Mesenchymal stem cell (in vitro differentiated cells and primary cell): ENCODE measurements around the gene ALG14.

ENCODE experiments used
- DNase-seq: peaks from one replicate; pipeline ENCODE4 v3.0.0-alpha.2; 2013
- H2AFZ ChIP-seq: one replicate; pipeline ENCODE4 v1.6.1; 2013; ENCODE audit warnings: low read depth, mild to moderate bottlenecking, control low read depth, inconsistent platforms, low read length, moderate library complexity
- H2AK5ac ChIP-seq: 2 replicates; pipeline ENCODE4 v1.6.1; 2013; ENCODE audit warnings: low read length, moderate library complexity, mild to moderate bottlenecking, inconsistent platforms; ENCODE audit not compliant: severe bottlenecking
- H2BK120ac ChIP-seq: one replicate; pipeline ENCODE4 v1.6.1; 2013; ENCODE audit warnings: low read depth, mild to moderate bottlenecking, inconsistent platforms, low read length, moderate library complexity
- H2BK12ac ChIP-seq, 2 experiments: one replicate each; pipeline ENCODE4 v1.6.1; 2013; ENCODE audit warnings: inconsistent platforms in 2 of 2, low read length in 2 of 2, mild to moderate bottlenecking in 2 of 2, moderate library complexity in 2 of 2, control low read depth in 1 of 2
- H2BK15ac ChIP-seq: one replicate; pipeline ENCODE4 v1.6.1; 2013; ENCODE audit warnings: mild to moderate bottlenecking, low read depth, inconsistent platforms; ENCODE audit not compliant: poor library complexity, severe bottlenecking
- H2BK5ac ChIP-seq: 2 replicates; pipeline ENCODE4 v1.6.1; 2013; ENCODE audit warnings: low read depth, mild to moderate bottlenecking, low read length, control low read depth, inconsistent platforms; ENCODE audit not compliant: poor library complexity, severe bottlenecking
- H3K14ac ChIP-seq, 2 experiments: one replicate each; pipeline ENCODE4 v1.6.1; 2013; ENCODE audit warnings: inconsistent platforms in 2 of 2, low read length in 2 of 2, control low read depth in 1 of 2, mild to moderate bottlenecking in 1 of 2, moderate library complexity in 1 of 2
- H3K18ac ChIP-seq, 2 experiments: one replicate each; pipeline ENCODE4 v1.6.1; 2013; ENCODE audit warnings: inconsistent platforms in 2 of 2, low read length in 2 of 2, control low read depth in 1 of 2, low read depth in 1 of 2, mild to moderate bottlenecking in 1 of 2
- H3K23ac ChIP-seq, 2 experiments: one replicate each; pipeline ENCODE4 v1.6.1; 2013; ENCODE audit warnings: inconsistent platforms in 2 of 2, low read length in 2 of 2, mild to moderate bottlenecking in 2 of 2, moderate library complexity in 2 of 2, control low read depth in 1 of 2
- H3K27ac ChIP-seq: 2 replicates; pipeline ENCODE4 v1.5.1; 2013; ENCODE audit warnings: mild to moderate bottlenecking, moderate library complexity, low read length, control low read depth, inconsistent platforms; ENCODE audit not compliant: poor library complexity, severe bottlenecking
- H3K27me3 ChIP-seq, 2 experiments: 2 replicates each; pipeline versions ENCODE4 v1.6.1 to v1.7.0; 2013; ENCODE audit warnings: low read length in 2 of 2, mild to moderate bottlenecking in 2 of 2, moderate library complexity in 2 of 2, control low read depth in 1 of 2, inconsistent platforms in 1 of 2; ENCODE audit not compliant: control insufficient read depth in 1 of 2, insufficient read depth in 1 of 2
- H3K36me3 ChIP-seq, 2 experiments: 2 replicates each; pipeline versions ENCODE4 v1.6.1 to v1.7.0; 2013; ENCODE audit warnings: low read length in 2 of 2, control low read depth in 1 of 2, inconsistent platforms in 1 of 2, low read depth in 1 of 2, mild to moderate bottlenecking in 1 of 2; ENCODE audit not compliant: insufficient read depth in 2 of 2, control insufficient read depth in 1 of 2
- H3K4ac ChIP-seq, 2 experiments: one replicate each; pipeline ENCODE4 v1.6.1; 2013; ENCODE audit warnings: inconsistent platforms in 2 of 2, low read length in 2 of 2, mild to moderate bottlenecking in 2 of 2, moderate library complexity in 2 of 2, control low read depth in 1 of 2, low read depth in 1 of 2
- H3K4me1 ChIP-seq: 2 replicates; pipeline ENCODE4 v1.6.1; 2013; ENCODE audit warnings: low read depth, low read length, control low read depth; ENCODE audit not compliant: control insufficient read depth, insufficient read depth
- H3K4me2 ChIP-seq: 2 replicates; pipeline ENCODE4 v1.6.1; 2013; ENCODE audit warnings: low read length, mild to moderate bottlenecking, inconsistent platforms; ENCODE audit not compliant: poor library complexity, severe bottlenecking
- H3K4me3 ChIP-seq, 2 experiments: 2 replicates each; pipeline versions ENCODE4 v1.5.1 to v1.7.0; 2013; ENCODE audit warnings: low read length in 2 of 2, mild to moderate bottlenecking in 2 of 2, control low read depth in 1 of 2, low read depth in 1 of 2; ENCODE audit not compliant: insufficient read depth in 1 of 2
- H3K79me1 ChIP-seq: replicated peaks from 2 replicates; pipeline ENCODE4 v1.6.1; 2013; ENCODE audit warnings: mild to moderate bottlenecking, control low read depth, low read length, inconsistent platforms; ENCODE audit not compliant: poor library complexity, severe bottlenecking
- H3K9ac ChIP-seq: 2 replicates; pipeline ENCODE4 v1.7.0; 2013; ENCODE audit warnings: mild to moderate bottlenecking, low read length, moderate library complexity
- H3K9me3 ChIP-seq: 2 replicates; pipeline ENCODE4 v1.7.0; 2013; ENCODE audit warnings: mild to moderate bottlenecking, low read length; ENCODE audit not compliant: control insufficient read depth
- H4K8ac ChIP-seq: one replicate; pipeline ENCODE4 v1.6.1; 2013; ENCODE audit warnings: inconsistent platforms, mild to moderate bottlenecking, low read length, moderate library complexity
- H4K91ac ChIP-seq: one replicate; pipeline ENCODE4 v1.6.1; 2013; ENCODE audit warnings: mild to moderate bottlenecking, low read length, inconsistent platforms
- WGBS: methylation state at CpG from one replicate; pipeline ENCODE4 v1.1.7; 2013; ENCODE audit warnings: mixed read lengths; 5-methylcytosine and 5-hydroxymethylcytosine counted together

ALG14 gene

GRCh38 chr1:94925561-94926125 is 147.1 kb downstream of the ALG14 start:
- Histone ChIP-seq H2AFZ (no peak overlapping the region), H2BK120ac (peak overlapping the region; percentile 92), H2AK5ac (peak overlapping the region; percentile 23), H3K27me3 (no peaks in the 10 kb centered on the region), H3K4me3 (peak overlapping the region; percentile 83 to 90), H3K23ac (no peak overlapping the region), H3K9ac (peak overlapping the region; percentile 98), H4K91ac (peak overlapping the region; percentile 94), H3K14ac (peak overlapping the region in 1 of 2 experiments; percentile 68), H2BK15ac (no peak overlapping the region), H3K4ac (peak overlapping the region in 1 of 2 experiments; percentile 94), H3K36me3 (peaks cover 0 to 3% of the 10 kb centered on the region in 2 experiments), H3K79me1 (peaks cover 13% of the 10 kb centered on the region), H3K4me1 (peaks cover 24% of the 10 kb centered on the region), H3K9me3 (no peaks in the 10 kb centered on the region), H3K4me2 (peak overlapping the region; percentile 77), H2BK12ac (no peak overlapping the region), H3K18ac (peak overlapping the region; percentile 91 to 99), H4K8ac (peak overlapping the region; percentile 90), H2BK5ac (peak overlapping the region; percentile 99), H3K27ac (peak overlapping the region; percentile 95)
- 0% methylated on average over 22 of the region's 23 CpGs for WGBS
- peak; percentile 87 for DNase-seq

DNA sequence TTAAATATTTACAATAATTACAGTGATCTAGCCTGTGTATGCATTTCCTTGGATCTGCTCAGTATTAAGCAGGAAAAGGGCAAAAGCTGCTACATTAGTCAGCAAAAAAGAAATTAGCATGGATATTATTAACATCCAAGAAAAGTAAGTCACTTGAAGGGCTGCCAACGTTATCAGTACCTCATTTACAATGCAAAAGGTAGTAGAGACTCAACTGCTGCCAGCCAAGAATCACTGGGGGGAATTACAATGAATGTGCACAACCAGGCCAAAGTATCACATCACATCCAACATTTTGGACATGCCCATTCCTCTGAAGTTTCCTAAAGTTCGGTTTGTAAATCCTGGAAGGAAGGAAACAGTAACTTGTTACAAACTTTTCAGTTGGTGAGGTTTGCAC is 147.7 kb downstream of the ALG14 start:
- H3K4ac ChIP-seq, result no peak overlapping the region
- no peaks in the 10 kb centered on the region for H3K27me3 ChIP-seq
- peaks cover 26% of the 10 kb centered on the region for H3K4me1 ChIP-seq
- 2% methylated on average over 2 of the region's 2 CpGs for WGBS
- no peak overlapping the region for H2AK5ac ChIP-seq
- no peak overlapping the region for H3K14ac ChIP-seq
- DNase-seq, result no peak
- H2BK120ac ChIP-seq, result no peak overlapping the region
- peak overlapping the region; percentile 77 for H3K4me2 ChIP-seq
- H4K8ac ChIP-seq, result no peak overlapping the region
- H3K23ac ChIP-seq, result no peak overlapping the region
- H3K9me3 ChIP-seq, result no peaks in the 10 kb centered on the region
- no peak overlapping the region for H2BK12ac ChIP-seq
- peak overlapping the region; percentile 95 for H3K27ac ChIP-seq
- H4K91ac ChIP-seq, result no peak overlapping the region
- H3K18ac ChIP-seq, result no peak overlapping the region
- H3K79me1 ChIP-seq, result peaks cover 13% of the 10 kb centered on the region
- H3K4me3 ChIP-seq, result peak overlapping the region in 1 of 2 experiments; percentile 83
- no peak overlapping the region for H2BK5ac ChIP-seq
- H2AFZ ChIP-seq, result no peak overlapping the region
- H2BK15ac ChIP-seq, result no peak overlapping the region
- peaks cover 0 to 3% of the 10 kb centered on the region in 2 experiments for H3K36me3 ChIP-seq
- H3K9ac ChIP-seq, result peak overlapping the region; percentile 98
